ENCODE data around the gene AFF1.
"Not testable (repeated sequence)": the region's sequence is repeated elsewhere in the genome, so short reads cannot be mapped to it uniquely, and the experiment has no call there.

The AFF1 gene

GRCh38 chr4:87011340-87012034, 76.7 kb downstream of the AFF1 start:
- no peak for DNase-seq (ENCODE audit: low read depth)

DNA sequence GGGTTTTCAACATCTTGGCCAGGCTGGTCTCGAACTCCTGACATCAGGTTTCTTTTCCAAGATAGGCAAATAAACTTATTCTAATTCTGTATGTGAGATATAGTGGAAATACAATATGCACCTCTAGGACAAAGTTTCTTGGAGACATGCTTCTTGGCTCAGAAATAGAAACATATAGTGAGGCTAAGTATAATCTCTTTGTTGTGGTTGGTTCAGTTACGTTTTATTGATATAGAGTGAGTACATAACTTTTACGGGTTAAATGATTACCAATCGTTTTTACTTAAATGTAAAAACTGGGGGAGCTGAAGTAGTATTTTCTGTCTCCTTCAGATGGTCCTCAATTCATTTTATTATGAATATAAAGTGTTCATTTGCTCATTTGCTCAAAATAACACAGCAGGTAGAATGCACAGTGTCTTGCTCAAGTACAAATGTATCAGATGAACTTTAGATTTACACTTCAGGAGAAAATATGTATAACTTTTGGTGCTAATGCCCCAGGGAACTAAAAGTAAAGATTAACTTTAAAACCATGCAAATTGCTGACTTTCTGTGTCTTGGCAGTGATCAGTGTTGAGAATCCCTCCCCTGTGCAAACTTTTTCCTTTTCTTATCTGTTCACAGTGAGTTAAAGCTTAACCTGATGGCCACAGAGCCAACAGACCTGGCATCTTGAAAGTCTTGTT, 77.6 kb downstream of the AFF1 start:
- no peak for DNase-seq (ENCODE audit: low read depth)

GRCh38 chr4:87012954-87013308, 78.1 kb downstream of the AFF1 start:
- not testable (repeated sequence) for DNase-seq (ENCODE audit: low read depth)

DNA sequence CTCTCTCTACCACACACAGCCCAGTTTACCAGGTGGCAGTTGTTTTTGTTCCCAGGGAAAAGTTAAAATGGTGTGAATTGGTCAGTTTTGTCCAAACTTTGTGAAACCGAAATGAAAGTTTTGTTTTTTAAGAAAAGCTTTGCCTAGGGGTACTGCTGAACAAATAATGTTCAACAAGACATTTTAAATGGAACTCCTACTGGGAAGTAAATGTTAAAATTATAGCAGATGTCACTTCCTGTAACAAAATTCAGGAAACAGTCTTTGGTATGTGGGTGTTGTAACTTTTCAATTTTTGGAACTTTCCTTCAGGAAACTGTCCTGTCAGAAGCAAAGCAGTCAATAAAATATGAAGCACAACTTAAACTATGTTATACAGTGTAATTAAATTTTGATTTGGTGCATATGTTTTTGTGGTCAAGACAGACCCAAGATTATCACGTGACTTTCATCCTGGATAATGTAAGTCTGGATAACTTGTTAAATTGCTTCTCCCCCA, 79.5 kb downstream of the AFF1 start:
- DNase-seq (ENCODE audit: low read depth) = no peak

GRCh38 chr4:87015416-87015815, 80.6 kb downstream of the AFF1 start:
- no peak for DNase-seq (ENCODE audit: low read depth)

DNA sequence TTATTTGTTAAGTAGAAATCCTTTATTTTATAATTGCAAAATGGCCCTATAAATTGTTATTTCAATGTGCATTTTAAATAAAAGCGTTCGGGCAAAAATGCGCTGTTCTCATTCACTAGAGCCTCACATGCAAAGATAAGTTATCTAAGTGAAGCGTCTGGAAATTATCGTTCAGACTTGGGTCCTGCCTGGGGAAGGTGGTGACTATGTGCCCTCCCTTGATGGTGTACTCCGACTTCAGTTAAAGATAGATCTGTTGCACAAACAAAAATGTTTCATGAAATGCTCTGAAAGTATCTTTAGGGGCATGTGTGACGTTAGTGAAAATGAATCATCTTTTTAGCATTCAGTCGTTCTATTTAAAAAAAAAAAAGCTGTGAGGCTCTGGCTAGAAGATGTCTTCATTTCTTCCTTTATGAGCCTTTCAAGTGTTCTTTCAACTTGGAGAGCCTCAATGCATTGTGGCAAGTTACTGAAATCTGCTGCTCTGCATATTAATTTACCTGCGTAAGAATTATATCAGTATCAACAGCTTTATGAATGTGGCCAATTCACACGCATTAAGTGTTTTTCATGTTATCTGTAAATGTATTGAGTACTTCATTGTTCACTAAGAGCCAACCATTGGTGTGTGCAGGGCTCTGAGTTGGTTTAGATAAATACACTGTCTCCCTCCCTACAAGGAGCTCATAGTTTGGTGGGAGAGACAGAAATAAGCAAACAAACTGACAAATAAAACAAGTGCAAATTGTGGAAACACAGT, 83.0 kb downstream of the AFF1 start:
- no peak for DNase-seq (ENCODE audit: low read depth)

DNA sequence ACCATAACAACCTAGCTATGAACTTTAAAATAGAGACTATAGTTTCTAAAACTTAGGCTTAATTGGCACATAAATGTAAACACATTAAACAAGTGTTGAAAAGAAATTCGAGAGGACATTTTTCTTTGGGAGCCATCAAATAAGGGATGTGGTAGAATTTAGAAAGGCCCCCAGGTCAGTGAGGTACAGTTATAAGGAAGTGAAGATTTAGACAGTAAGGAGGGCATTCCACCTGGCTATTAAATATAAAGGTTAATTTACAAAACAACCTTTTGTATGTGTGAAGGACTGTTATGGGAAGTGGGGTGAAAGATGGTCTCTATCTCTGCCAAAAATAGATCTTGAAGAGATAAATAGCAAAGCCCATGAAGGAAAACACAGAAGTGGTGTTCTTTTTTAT, 83.9 kb downstream of the AFF1 start:
- DNase-seq (ENCODE audit: low read depth) = no peak

- DNase-seq (ENCODE audit: low read depth) = no peak
Measured at GRCh38 chr4:87019246-87019791, 84.5 kb downstream of the AFF1 start.

GRCh38 chr4:87019898-87020297, 85.1 kb downstream of the AFF1 start:
- no peak for DNase-seq (ENCODE audit: low read depth)

DNA sequence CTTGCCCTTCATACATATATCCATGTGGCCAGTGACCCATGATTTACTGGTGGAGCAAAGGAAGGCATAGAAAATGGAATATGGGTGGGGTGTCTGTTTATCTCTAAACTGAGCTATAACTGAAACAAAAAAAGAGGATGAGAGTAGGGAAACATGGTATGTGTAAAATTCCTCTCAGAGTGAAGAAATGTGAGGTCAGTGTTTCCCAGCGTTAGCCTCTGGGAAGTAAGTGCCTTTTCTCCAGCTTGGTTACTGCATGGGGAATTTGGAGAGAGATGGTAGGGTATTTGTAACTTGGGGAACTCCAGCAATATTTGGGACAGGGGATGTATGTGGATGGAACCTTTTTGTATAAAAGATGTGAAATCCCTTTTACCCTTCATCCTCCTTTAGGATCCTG, 89.4 kb downstream of the AFF1 start:
- no peak for DNase-seq (ENCODE audit: low read depth)

DNA sequence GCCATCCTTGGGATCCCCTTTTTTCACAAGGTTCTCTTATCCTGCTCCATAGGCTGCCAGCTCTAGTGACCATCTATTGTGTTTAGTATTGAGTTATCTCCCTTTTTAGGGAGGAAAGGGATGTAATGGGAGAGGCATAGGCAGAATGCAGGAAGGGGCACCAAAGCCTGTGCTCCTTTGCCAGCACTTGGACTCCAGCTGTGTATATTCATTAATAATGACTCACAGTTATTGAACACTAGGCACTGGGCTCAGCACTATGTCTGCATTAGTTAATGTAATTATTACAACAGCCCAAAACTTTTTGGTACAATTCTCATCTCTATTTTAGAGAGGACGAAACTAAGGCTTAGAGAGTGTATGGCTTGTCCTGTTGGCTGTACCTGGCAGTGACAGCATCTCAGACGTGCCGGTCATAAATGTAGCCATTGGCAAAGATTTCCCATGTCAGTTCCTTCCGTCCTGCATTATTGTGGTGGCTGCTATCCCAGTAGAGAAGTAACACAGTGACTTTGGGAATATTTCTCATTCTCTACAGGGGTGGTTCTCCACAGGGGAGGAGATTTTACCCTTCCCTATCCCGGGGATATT, 90.3 kb downstream of the AFF1 start:
- no peak for DNase-seq (ENCODE audit: low read depth)

DNA sequence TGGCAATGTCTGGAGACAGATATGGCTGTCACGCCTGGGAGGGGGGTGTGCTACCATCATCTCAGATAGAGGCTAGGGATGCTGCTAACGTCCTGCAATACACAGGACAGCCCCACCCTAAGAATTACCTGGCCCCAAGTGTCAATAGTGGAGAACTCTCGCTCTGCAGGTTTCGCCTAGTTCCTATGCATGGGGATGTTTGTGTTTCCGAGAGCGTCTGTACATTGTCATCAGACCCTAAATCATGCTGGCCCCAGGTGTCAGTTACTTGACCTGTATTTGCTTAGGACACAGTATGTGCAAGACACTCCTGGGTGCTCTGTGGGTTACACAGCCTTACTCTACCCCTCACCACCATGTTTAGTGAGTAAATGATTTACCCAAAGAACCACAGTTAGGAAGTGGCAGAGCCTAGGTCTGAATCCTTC, 90.8 kb downstream of the AFF1 start:
- no peak for DNase-seq (ENCODE audit: low read depth)

- DNase-seq (ENCODE audit: low read depth) = no peak
Measured at GRCh38 chr4:87026800-87027495, 92.1 kb downstream of the AFF1 start.

GRCh38 chr4:87029356-87029755, 94.5 kb downstream of the AFF1 start:
- no peak for DNase-seq (ENCODE audit: low read depth)

DNA sequence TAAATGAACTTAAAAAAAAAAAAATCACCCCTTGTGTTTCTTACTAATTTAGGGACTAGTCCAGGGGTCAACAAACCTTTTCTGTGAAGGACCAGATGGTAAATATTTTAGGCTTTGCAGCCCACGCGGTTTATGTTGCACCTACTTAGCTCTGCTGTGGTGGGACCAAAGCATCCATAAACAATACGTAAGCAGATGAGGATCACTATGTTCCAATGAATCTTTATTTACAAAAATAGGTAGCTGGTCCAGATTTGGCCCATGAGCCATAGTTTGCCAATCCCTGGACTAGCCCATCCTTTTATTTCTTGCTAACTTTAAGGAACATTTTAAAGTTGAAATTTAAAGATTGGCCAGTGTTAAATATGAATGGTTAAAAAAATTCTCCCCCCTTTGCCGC, 95.3 kb downstream of the AFF1 start:
- no peak for DNase-seq (ENCODE audit: low read depth)

- no peak for DNase-seq (ENCODE audit: low read depth)
Measured at GRCh38 chr4:87030755-87031441, 96.1 kb downstream of the AFF1 start.

DNA sequence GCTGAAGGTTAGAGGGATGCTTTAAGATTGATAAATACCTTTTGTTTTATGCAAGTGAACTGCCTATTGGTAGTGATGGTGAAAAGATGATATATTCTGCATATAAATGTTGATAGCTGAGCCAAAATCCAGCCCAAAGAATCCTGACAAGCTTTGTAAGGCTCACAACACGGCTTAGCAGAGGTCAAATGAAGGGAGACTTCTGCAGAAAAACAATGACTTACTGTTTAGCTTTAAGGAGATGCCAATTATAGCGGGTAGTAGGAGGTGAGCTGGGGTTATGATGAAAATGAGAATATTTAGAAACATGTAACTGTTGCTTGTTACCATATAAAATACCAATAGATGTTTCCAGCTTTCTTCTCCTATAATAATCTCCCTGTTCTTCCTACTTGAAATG, 97.1 kb downstream of the AFF1 start:
- no peak for DNase-seq (ENCODE audit: low read depth)

GRCh38 chr4:87032884-87033533, 98.2 kb downstream of the AFF1 start:
- DNase-seq (ENCODE audit: low read depth) = no peak

DNA sequence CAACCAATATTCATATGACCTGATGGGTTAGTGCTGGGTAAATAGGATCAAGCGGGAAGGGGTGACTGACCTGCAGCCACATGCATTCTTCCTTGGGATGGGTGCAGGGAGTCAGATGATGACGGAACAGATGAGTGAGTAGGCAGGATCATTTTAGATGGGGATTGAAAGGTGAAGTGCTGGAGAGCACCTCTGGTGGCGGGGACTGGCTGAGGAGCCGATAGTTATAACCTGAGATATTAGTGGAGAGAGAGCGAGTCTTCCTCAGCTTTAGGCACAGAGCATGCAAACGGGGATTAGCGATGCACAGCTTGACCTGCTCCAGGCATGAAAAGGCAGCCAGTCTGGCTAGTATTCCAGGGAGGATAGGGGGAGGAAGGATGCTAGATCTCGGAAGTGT, 99.1 kb downstream of the AFF1 start:
- no peak for DNase-seq (ENCODE audit: low read depth)

DNA sequence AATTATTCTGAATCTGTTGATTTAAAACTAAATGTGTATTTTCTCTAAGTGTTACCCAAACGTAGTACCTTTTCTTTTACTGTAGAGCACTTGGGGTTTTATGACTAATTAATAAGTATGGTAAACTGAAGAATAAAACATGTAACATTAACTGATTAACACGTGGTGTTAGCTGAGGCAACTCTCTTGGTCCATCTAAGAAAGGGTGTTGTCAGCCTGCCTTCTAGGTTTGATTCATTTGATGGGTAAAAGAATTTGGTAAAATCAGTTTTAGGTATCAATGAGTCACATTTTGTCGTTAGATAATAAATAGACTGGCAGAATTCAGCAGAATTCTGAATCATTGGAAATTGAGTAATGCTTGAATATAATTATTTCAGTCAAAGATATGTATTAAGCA, 99.7 kb downstream of the AFF1 start:
- no peak for DNase-seq (ENCODE audit: low read depth)

Data from T follicular helper cell (primary cell).